ENCODE results near the gene SIGMAR1. TPM values are rescaled to one million over a fixed set of nuclear protein-coding genes. Genes with fewer than 3 reads are reported as not detected.

The SIGMAR1 gene
- total and polyA plus RNA-seq, 2 experiments from 2014 or later: 126 to 240 TPM

- TF ChIP-seq EZH2phosphoT487 (IDR thresholded peaks at IDR 0.05; ENCODE audit: low read depth, severe bottlenecking, unreplicated experiment) (no peak), CTCF (IDR thresholded peaks at IDR 0.05; ENCODE audit: poor library complexity) (no peak), EZH2 (IDR thresholded peaks at IDR 0.05; ENCODE audit: borderline replicate concordance) (no peak)
- H2AFZ ChIP-seq: no peak overlapping the region
- peaks cover 22% of the 10 kb centered on the region for H3K79me2 ChIP-seq
- H3K9me2 ChIP-seq (replicated peaks; ENCODE audit: insufficient read depth): no peaks in the 10 kb centered on the region
- H3K27ac ChIP-seq: no peak overlapping the region
- no peak overlapping the region for H3K4me3 ChIP-seq
- H4K20me1 ChIP-seq (ENCODE audit: insufficient read depth, poor library complexity, severe bottlenecking): no peaks in the 10 kb centered on the region
- H3K4me1 ChIP-seq (ENCODE audit: insufficient read depth): peaks cover 10% of the 10 kb centered on the region
- H3K27me3 ChIP-seq: no peaks in the 10 kb centered on the region
- no peak for DNase-seq (ENCODE audit: low spot score)
- no peaks in the 10 kb centered on the region for H3K36me3 ChIP-seq (replicated peaks; ENCODE audit: insufficient read depth, low read depth)
- H3K9me3 ChIP-seq (ENCODE audit: low read depth): no peaks in the 10 kb centered on the region
- H3K4me2 ChIP-seq: no peak overlapping the region
- WGBS (ENCODE audit: low lambda C conversion rate, missing lambda C conversion rate): 61% methylated on average over 2 of the region's 2 CpGs
Measured at GRCh38 chr9:34615132-34615531, 22.5 kb downstream of the SIGMAR1 start.

GRCh38 chr9:34612788-34613390, 24.7 kb downstream of the SIGMAR1 start:
- H3K9me3 ChIP-seq (ENCODE audit: low read depth): no peaks in the 10 kb centered on the region

GRCh38 chr9:34611811-34612787, 25.5 kb downstream of the SIGMAR1 start, which contains the start of gene RPP25L:
Gene RPP25L (minus strand): TSS chr9:34612097. CDS start chr9:34611296, 801 bp downstream.
- H4K20me1 ChIP-seq (ENCODE audit: insufficient read depth, poor library complexity, severe bottlenecking): no peaks in the 10 kb centered on the region
- H3K4me3 ChIP-seq: peak within 1 kb of the TSS; percentile 67
- TF ChIP-seq CTCF (IDR thresholded peaks at IDR 0.05; ENCODE audit: poor library complexity) (no peak), EZH2phosphoT487 (IDR thresholded peaks at IDR 0.05; ENCODE audit: low read depth, severe bottlenecking, unreplicated experiment) (no peak), EZH2 (IDR thresholded peaks at IDR 0.05; ENCODE audit: borderline replicate concordance) (no peak)
- DNase-seq (ENCODE audit: low spot score): peak; percentile 96
- H3K4me1 ChIP-seq (ENCODE audit: insufficient read depth): peaks cover 6% of the 10 kb centered on the region
- H3K27ac ChIP-seq: peak within 1 kb of the TSS; percentile 82
- no peaks in the 10 kb centered on the region for H3K27me3 ChIP-seq
- H3K36me3 ChIP-seq (replicated peaks; ENCODE audit: insufficient read depth, low read depth): no peaks in the 10 kb centered on the region
- peak within 1 kb of the TSS; percentile 92 for H3K4me2 ChIP-seq
- H3K9me2 ChIP-seq (replicated peaks; ENCODE audit: insufficient read depth): no peaks in the 10 kb centered on the region
- no peaks in the 10 kb centered on the region for H3K9me3 ChIP-seq (ENCODE audit: low read depth)
- peaks cover 13% of the 10 kb centered on the region for H3K79me2 ChIP-seq
- WGBS (ENCODE audit: low lambda C conversion rate, missing lambda C conversion rate): 2% methylated on average over 64 of the region's 77 CpGs
- H2AFZ ChIP-seq: peak within 1 kb of the TSS; percentile 94

More at GRCh38 chr9:34612788-34613390, 24.7 kb downstream of the SIGMAR1 start:
- Histone ChIP-seq H2AFZ (peak overlapping the region; percentile 94), H3K4me3 (peak overlapping the region; percentile 67), H3K4me1 (ENCODE audit: insufficient read depth) (peaks cover 6% of the 10 kb centered on the region), H4K20me1 (ENCODE audit: insufficient read depth, poor library complexity, severe bottlenecking) (no peaks in the 10 kb centered on the region), H3K27me3 (no peaks in the 10 kb centered on the region), H3K27ac (peak overlapping the region; percentile 82), H3K79me2 (peaks cover 13% of the 10 kb centered on the region), H3K4me2 (peak overlapping the region; percentile 92), H3K36me3 (replicated peaks; ENCODE audit: insufficient read depth, low read depth) (no peaks in the 10 kb centered on the region), H3K9me2 (replicated peaks; ENCODE audit: insufficient read depth) (no peaks in the 10 kb centered on the region)
- TF ChIP-seq EZH2phosphoT487 (IDR thresholded peaks at IDR 0.05; ENCODE audit: low read depth, severe bottlenecking, unreplicated experiment): no peak
- TF ChIP-seq CTCF (IDR thresholded peaks at IDR 0.05; ENCODE audit: poor library complexity): peak; percentile 88
- 7% methylated on average over 15 of the region's 15 CpGs for WGBS (ENCODE audit: low lambda C conversion rate, missing lambda C conversion rate)
- DNase-seq (ENCODE audit: low spot score): peak; percentile 92
